Astrocyte of the spinal cord (primary cell): ENCODE measurements around the gene IL1RL2.

Experiments used
- DNase-seq: peaks from one replicate; pipeline ENCODE4 v3.0.0; 2011; ENCODE audit warnings: low read depth, low spot score
- H3K4me3 ChIP-seq: 2 replicates; pipeline ENCODE4 v1.5.1; 2011; ENCODE audit warnings: low read depth, mild to moderate bottlenecking, low read length, moderate library complexity
- CTCF ChIP-seq: IDR thresholded peaks from 2 replicates; pipeline ENCODE4 v1.5.1; 2012; ENCODE audit warnings: low read depth, mild to moderate bottlenecking, low read length, inconsistent platforms
- in situ Hi-C: cut with HindIII; loops from 2 replicates; pipeline ENCODE4 v1.10.0; 2017; ENCODE audit warnings: low sequenced_read_pairs

The IL1RL2 gene

GRCh38 chr2:102158011-102158755 lies 28.6 kb upstream of the IL1RL2 start:
- TF ChIP-seq CTCF = no peak
- in situ Hi-C loops = no loop called here
- H3K4me3 ChIP-seq = no peak overlapping the region
- no peak for DNase-seq

DNA sequence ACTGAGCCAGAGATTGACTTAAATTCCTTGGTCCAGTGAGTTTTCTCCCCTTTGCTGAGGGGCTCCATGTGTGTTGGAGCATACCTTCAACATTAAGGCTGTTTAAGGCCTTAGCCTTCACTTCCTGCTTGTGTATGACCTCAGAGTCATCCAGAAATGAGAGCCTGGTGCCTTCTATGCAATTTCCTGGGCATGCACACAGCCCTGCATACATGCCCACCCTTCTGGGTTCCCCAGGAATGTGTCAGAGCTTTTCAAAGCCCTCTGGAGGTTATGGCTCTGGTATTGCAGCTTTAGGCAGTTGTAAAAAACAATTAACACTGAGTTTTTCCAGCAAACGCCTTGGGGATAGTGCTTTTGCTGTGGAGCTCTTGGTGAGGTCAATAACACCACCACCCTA lies 27.5 kb upstream of the IL1RL2 start:
- in situ Hi-C loops = no loop called here
- TF ChIP-seq CTCF = no peak
- no peak overlapping the region for H3K4me3 ChIP-seq
- no peak for DNase-seq

DNA sequence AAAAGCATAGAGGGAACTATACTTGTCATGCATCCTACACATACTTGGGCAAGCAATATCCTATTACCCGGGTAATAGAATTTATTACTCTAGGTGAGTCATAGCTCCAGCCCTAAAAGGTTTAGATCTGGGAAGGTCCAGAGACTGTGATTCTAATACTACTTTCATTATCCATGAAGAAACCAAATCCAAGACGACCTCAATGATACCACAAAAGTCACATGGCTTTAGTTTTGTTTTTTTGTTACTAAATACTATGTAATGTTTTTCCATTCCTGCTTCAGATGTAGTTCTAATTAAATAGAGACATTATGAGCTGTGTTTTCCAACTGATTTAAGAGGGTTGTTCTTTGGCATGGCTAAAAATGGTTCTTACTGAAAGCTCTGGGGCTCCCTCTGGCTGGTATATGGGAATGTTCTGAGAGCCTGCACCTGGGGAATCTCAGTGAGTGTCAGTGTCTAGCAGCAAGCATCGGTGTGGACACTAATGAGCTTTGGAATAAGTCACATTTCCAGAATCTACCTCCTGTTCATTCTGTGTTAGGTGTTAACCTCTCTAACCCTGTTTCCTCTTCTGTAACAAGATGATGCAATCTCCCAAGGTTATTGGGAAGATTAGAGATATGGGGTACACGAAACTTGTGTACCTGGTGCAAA lies 20.5 kb upstream of the IL1RL2 start:
- in situ Hi-C loops = no loop called here
- H3K4me3 ChIP-seq = no peak overlapping the region
- peak; percentile 68 for TF ChIP-seq CTCF
- DNase-seq = peak; percentile 86

GRCh38 chr2:102168026-102168771 lies 18.6 kb upstream of the IL1RL2 start:
- in situ Hi-C loops = no loop called here

DNA sequence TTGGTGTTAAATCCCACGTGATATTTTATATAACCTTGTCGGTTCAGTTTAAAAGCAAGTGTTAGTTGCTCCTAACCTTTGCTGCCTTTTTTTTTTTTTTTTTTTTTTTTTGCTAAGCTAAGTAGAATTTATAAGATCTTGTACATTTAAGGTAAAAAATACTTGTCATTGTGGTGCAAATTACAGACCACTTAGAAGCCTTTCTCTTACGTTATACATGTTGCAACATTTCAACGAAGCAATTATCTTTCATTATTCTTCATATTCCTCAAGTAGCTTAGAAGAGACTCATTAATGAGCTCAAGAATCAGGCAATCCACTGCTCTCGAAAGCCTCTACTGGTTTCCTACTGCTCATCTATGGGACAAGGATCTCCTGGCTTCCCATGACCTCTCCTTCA lies 14.9 kb upstream of the IL1RL2 start:
- in situ Hi-C loops = no loop called here
- no peak overlapping the region for H3K4me3 ChIP-seq
- TF ChIP-seq CTCF = no peak
- no peak for DNase-seq

More at GRCh38 chr2:102168026-102168771, 18.6 kb upstream of the IL1RL2 start:
- no peak for DNase-seq
- no peak for TF ChIP-seq CTCF
- no peak overlapping the region for H3K4me3 ChIP-seq

- TF ChIP-seq CTCF = no peak
- no peak overlapping the region for H3K4me3 ChIP-seq
- DNase-seq = no peak
- in situ Hi-C loops = no loop called here
Measured at GRCh38 chr2:102172745-102173144, 14.1 kb upstream of the IL1RL2 start.
